Frontal cortex (tissue), 4 donors: ENCODE results near the gene LRP1B. TPM values are rescaled to one million over a fixed set of nuclear protein-coding genes. Genes with fewer than 3 reads are reported as not detected.

Experiments used
- DNase-seq, 2 donors: peaks; one replicate each; pipeline ENCODE4 v3.0.0; 2012; ENCODE audit warnings: low spot score in 2 of 2
- FAIRE-seq: peaks from 2 replicates; lab custom pipeline; 2012; peaks lifted over from hg19 to GRCh38; lab: Jason Lieb, UNC
- total RNA-seq: library from RNA; depleted of rRNA; stranded (reverse); fragments of >200 nt; gene quantifications from one replicate; pipeline ENCODE4 v1.2.3, GENCODE V29; 2014
- donor health status: control.
- donor health status: control.
- donor health status: control.

Gene LRP1B
- total RNA-seq, 1 donor from 2014 or later, result 84.0 TPM

DNA sequence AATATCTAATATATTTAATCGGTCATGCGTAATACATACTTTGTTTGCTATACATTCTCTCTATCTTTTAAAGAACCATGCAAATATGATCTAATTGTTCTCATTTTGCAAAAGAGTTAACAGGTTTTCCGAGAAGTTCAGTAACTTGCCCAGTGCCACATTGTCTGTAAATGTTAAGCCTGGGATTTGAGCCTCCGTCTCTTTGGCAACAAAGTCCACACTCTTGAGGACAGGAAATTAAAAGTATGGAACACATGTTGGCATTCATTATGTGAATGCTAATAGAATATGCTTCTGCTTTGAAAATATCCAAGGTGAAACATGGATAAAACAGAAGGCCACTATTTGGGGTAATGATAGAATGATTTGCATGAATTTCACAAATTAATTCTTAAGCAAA, 85.2 kb downstream of the LRP1B start:
- no peak for DNase-seq
- no peak for FAIRE-seq

DNA sequence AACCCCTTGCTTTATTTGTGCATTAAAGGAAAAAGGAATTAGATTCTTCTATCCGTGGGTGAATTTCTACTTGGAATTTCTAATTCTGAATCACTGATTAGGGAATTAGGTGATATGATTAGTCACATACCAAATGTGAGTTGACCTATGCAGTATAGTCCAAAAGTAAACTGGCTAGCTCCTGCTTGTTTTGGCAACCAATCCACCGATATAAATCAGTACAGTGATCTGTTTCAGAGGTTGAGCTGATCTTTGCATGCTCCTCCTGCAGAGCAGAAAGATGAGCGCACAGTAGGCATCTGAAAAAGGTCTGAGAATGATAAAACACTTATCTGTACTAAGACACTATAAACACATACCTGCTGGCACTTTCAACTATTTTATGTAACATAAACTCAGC, 86.6 kb downstream of the LRP1B start:
- DNase-seq (no peak), FAIRE-seq (no peak)

DNA sequence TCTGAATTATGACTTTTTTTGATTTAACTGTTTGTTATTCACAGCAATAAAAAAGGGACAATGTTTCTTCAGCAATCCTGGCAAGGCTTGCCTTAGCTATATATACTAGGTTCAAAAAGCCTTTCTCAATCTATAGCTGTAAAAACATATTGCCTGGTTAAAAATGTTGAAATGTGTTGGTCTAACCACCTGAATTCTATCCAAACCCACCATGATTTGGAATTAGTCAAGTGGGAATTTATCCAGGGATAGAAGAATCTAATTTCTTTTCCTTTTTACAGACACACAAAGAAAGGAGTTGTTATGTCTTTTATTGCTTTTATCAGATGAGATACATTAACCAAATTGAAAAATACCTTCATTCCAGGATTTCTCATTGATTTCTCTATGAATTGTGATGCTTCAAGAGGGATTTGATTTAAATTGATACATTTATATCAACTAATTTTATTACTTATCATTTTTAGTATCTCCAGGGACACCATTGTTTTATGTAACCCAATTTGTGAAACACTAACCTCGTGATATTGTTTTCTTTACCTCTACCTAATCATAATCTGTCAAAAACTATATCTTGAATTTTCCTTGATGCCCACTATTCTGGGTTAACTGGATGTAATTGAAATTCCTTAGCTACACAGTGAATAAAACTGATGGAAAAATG, 88.1 kb downstream of the LRP1B start:
- no peak for DNase-seq
- FAIRE-seq, result no peak

DNA sequence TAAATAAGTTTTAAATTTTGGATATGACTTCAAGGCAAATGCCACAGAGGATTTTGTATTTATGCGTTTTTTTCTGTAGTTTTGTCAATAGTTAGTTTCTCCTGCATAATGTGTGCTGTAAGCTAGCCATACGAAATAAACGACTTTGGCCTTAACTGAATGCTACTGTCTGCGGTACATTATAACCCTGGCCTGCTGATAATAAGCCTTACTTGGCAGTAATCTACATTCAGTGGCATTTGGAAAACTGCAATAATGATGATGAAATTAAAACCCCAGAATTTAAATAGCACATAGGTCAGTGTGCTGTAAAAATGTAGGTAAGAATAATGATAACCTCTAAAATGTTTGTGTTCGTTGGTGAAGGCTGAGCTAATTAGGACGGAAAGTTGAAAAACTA, 88.8 kb downstream of the LRP1B start:
- FAIRE-seq (no peak), DNase-seq (no peak)

DNA sequence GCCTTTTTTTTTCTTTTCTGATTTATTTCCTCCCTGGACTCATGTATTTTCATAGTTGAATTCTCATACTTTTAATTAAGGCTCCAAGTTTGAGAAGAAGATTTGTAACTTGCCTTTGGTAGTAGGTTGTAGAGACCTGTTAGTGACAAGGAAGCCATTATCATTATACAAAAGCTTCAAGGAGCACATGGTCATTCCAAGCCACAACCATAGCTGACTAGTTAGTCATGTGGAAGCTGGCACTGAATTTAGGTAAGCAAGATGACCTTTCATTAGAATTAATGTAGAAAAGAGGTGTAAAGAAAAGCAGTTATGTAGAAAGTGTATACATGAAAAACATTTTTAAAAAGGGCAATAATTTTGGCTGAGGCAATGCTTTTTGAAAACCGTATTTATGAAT, 89.7 kb downstream of the LRP1B start:
- FAIRE-seq (no peak), DNase-seq (no peak)

DNA sequence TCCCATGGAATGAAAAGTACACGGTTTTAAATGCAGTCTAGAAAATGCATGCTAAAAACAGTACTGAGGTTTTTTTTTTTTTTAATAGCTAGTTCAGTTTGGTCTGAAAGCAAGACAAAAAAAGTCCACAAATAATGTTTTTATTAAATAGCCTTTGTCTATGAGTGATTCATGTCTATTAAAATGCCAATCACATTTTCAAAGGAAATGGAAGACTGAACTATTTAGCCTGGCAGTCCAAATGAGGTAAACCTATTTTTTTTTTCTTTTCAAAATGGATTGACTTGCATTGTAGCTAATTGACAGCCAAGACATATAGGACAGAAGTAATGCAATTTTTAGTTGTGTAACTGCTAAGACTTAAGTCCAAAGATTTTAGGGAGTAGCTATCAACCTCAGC, 90.3 kb downstream of the LRP1B start:
- no peak for FAIRE-seq

DNA sequence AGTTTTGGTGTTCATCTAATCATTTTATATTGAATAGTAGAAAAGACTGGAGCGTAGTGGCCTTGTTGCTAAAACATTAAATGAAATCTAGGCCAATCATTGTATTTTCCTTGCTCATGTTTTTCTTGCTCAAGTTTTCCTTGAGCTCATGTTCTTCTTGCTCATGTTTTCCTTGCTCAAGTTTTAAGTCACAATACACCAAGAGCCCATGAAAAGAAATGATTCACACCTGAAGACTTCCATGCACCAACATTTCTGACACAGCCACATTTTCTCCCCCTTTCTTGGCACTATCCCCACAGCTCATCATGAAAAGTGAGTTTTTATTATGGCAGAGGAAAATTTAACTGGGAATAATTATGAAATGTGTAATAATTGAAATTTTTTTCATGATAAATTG, 92.0 kb downstream of the LRP1B start:
- no peak for DNase-seq

More for the DNA sequence above, 90.3 kb downstream of the LRP1B start:
- no peak for DNase-seq

DNA sequence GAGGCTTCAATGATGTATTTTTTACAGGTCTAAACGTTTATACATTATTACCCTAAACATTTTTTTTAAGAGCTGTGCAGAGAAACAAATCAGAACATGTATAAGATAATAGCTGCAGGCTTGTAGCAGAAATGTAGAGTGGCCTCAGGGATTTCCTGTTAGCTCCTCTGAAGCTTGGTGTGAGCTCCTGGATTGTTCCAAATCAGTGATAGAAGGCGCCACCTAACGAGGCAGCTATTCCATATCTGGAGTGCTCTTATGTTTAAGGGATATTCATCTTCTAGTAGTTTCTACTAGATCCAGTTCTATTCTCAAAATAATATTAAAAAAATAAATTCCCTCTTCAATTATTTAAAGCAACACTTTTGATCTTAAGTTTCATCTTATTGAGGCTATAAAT, 93.1 kb downstream of the LRP1B start:
- DNase-seq, result no peak

More for the DNA sequence above, 92.0 kb downstream of the LRP1B start:
- FAIRE-seq, result no peak

DNA sequence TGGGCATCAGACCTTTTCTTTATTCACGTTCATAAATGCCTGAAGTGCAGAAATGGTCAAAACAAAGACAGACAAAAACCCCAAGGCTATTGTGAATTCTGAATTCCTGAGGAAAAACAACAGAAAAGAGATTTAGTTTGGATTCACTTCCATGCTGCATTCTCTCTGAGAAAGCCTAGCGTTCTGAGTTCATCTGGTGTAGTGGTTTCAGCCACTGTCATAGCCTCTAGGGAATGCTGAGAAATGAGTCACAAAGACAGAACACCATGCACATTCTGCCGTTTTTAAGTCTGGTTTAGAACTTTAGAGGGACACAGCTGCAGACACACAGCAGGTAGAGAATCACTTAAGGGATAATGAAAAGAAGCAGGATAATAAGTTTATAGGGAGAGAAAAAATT, 93.8 kb downstream of the LRP1B start:
- DNase-seq, result no peak
- no peak for FAIRE-seq

More for the DNA sequence above, 93.1 kb downstream of the LRP1B start:
- FAIRE-seq, result no peak

DNA sequence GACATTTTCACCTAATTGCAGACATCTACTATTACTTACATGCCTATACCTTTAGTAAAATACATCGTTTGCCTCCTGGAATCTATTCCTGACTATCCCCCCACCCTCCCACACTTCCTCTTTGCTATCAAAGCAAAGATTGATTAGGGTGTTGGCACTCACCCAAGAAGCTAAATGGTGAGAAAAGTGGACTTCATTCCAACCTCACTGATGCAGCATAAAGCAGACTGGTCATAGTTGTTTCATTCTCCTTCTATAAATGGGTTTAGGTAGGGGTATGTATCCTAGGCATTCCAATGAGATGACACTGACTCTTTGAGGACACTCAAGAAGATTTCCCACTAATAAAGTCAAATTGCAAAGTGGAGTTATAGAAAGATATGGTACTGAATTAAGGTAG, 97.4 kb downstream of the LRP1B start:
- no peak for FAIRE-seq
- no peak for DNase-seq

DNA sequence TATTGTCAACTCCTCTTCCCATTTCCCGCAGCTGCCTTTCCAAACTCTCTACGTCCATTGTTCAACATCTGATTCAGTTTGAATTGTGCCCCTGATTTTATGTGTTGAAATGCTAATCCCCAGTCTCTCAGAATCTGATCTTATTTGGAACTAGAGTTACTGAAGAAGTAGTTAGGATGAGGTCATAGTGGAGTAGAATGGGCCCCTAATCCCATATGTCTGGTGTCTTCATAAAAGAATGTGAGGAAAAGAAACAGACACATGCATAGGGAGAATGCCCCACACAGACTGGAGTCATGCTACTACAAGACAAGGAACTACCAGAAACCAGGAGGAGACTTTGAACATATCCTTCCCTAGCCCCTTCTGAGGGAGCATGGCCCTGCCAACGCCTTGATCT, 99.2 kb downstream of the LRP1B start:
- no peak for DNase-seq
- FAIRE-seq, result no peak

DNA sequence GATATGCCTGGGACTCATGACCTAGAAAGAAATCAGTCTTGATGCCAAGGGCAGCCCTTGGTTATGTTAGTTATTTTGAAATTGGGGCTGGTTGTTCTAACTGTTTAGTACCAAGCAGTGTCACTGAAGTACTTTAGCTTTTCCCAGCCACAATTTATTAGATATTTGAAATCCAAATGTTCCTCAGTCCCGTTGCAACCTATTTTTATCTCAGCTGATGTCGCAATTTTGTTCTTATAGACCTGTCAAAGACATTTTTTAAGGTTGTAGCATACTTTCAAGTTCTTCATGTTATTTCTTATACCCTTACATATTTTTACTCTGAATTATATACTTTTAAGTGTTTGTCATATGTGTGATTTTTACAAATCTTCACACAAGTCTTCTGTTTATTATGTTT, 100.1 kb downstream of the LRP1B start:
- FAIRE-seq (no peak), DNase-seq (no peak)

DNA sequence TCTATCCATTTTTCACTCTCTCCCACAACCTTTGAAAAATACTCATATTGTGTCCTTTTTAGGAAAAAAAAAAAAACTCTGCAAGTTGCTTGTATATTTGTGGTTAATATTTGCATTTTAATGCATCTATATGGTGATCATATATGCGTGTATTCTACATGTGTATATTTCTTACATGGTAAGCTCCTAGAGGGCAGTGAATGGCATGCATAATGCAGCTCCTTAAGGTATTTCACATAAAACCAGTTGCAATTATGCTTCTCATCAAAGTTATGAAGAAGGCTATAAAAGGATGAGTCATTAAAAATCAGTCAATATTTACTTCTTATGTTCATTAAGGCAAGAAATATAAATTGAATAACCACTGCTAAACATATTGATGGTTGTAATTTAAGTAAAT, 100.8 kb downstream of the LRP1B start:
- DNase-seq, result no peak
- no peak for FAIRE-seq

DNA sequence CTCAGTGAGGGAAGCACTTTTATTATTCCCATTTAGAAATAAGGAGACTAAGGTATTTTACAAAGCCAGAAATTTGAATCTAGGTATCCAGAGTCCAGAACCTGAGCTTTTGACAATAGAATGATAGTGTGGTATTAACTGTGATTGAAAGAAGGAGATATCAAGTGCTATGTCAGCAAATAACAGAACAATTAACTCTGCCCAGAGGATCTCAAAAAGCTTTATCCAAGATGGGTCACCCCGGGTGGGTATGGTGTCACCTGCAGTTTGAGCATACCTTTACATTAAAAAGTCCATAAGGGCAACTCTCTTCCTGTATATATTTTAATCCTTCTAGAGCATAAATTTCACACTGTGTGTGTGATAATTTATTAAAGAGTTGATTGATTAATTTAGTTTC, 105.4 kb downstream of the LRP1B start:
- DNase-seq (no peak), FAIRE-seq (no peak)

DNA sequence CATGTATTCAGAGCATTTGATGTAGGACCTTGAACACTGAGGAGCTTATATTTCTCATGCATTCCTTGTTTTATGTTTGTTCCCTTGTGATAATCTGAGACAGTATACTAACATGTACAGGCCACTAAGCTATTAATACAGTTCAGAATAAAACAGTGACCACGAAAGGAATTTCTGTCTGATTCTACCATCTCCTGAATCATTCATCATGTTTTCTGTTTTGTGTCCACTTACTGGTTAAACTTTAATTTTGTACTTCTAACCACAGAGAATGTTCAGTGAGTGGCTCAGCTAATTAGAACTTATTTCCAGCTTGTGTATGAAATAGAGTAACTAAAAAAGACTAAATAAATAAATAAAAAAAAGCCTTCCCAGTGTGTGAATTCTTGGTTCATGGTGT, 110.4 kb downstream of the LRP1B start:
- FAIRE-seq (no peak), DNase-seq (no peak)

DNA sequence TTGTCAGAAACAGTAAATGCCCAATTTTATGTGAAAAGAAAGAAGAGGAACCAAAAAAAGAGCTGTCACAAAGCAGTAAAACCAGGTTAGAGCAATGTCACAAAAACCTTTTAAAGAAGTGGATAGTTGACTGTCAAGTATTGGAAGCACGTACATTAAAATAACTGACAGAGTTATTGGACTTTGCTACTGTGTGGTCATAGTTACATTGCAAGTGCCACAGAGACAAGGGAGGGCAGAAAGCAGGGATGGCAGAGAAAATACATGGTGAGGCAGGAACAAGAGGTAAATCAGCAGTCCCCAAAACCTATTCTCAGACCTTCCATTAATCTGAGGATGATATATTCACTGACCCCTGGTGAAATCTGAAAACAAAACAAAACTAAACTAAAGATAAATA, 116.3 kb downstream of the LRP1B start:
- FAIRE-seq (no peak), DNase-seq (no peak)

DNA sequence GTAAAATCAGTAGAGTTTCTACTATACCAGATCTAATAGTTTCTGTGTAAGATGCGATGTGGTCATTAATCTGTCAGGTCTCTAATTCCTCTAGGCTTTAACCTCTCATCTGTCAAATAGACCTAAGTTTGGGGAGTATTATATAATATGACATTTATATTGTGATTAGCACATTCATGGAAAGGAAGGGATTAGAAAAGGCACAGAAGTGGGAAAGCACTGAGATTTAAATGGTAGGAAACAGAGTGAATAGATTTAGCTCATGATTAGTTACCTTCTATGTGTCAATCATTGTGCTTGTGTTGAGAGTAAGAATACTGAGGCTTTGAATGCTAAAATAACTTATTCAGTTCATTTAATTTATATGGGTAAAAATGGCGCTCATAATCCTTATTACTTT, 118.0 kb downstream of the LRP1B start:
- no peak for DNase-seq
- FAIRE-seq, result no peak

DNA sequence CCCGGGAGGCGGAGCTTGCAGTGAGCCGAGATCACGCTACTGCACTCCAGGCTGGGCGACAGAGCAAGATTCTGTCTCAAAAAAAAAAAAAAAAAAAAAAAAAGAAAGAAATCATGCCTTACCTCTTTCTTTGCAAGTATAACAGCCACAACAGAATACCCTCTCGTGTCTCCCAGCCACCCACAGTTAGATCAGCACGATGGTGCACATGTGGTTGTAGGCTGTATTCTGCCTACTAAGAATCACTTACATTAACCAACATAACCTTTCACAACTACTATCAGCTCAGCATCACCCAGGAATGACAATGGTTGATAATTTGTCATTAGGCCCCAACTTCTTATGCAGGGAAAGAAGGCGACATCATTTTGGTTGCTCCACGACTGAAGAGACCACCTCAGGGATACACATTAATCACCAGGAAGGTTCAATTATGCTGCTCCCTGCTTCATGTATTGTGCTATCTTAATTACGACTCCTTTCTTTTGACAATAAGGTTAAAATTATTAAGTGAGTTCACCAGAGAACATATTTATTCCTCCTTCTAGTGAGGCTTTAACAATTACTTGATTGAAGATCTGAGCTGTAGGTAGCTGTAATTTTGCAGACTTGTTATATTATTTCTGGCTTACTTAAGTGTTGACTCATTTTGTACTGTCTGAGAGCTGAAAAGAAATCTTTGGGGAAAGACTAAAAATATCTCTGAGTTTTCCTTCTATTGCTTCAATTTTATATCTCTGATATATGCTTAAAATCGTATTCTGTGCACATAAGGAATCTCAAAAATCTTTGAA, 120.1 kb downstream of the LRP1B start:
- DNase-seq, result no peak
- FAIRE-seq, result no peak

DNA sequence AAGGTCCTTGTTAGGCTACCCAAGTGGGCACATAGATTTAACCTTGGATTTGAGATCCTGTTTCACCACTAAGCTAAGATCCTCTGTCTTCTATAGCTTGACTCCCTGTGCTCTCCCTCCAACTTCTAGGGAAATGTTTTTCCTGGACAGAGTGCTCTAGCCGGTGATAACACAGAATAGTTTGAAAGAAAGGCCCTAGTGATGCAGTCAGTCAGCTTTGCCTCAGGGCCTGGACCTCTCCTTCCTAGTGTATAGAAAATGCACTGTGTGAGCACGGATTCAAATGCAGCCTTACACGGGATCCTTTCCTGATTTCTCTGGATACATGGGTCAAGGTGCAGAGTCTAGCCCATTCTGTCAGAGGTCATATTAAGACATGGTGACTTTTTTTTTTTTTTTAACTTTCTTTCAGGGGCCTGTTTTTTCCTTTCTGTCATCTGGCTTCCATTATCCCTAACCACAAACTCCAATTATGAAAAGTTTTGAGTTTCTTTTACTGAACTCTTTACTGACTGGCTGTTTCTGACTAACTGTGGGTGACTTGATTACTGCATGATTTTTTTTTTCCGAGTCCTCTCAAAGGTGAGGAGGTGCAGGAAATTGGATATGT, 122.6 kb downstream of the LRP1B start:
- FAIRE-seq, result no peak
- no peak for DNase-seq

DNA sequence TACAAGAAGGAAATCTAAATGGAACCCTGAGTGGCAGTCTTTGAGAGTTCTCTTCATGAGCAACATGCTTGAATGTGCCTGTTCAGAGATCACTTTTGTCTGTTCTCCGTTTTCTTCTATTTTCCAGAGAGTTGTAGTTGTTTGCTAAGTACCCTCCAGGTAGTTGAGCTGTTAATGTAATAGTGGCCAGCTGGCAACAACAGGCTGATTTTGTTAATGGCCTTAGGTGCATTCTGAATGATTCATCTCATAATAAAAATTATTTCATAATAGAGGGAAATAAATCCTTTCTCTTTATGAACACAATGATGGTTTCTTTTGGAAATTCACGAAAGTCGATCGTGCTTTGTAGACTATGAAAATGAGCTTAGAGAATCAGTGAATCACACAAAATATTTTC, 136.8 kb downstream of the LRP1B start:
- DNase-seq (no peak), FAIRE-seq (no peak)

DNA sequence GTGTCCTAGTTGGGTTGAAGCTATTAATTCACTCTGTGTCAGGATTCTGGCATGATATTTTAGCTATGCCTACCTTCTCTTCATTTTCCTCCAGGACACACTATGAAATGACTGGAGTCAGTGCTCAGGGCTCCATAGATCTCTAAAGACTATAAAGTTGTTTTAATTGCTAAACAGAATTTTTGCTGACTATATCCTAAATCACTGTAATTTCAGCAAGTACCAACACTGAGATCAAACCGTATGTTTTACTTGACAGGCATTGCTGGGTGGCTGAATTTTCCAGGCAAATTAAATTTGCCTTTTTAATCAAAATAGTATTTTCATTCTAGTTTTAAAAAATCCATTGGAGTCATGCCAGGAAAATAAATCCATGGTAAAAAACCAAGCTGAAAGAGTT, 138.1 kb downstream of the LRP1B start:
- DNase-seq, result no peak
- FAIRE-seq, result no peak
